Omental fat pad (tissue), 4 donors: ENCODE results near the gene P4HA2. TPM values are rescaled to one million over a fixed set of nuclear protein-coding genes. Genes with fewer than 3 reads are reported as not detected.
"Not testable (repeated sequence)": the region's sequence is repeated elsewhere in the genome, so short reads cannot be mapped to it uniquely, and the experiment has no call there.

ENCODE experiments used
- ATAC-seq: fragments of 150-250 bp; one replicate; pipeline ENCODE4 v1.9.1; 2016; ENCODE audit warnings: mild to moderate bottlenecking, moderate library complexity; ENCODE audit not compliant: low FRiP score
- DNase-seq: peaks from one replicate; pipeline ENCODE4 v3.0.0-alpha.2; 2019; ENCODE audit warnings: low spot score
- CTCF ChIP-seq, 3 donors: fragments of 450-650 bp; IDR thresholded peaks; one replicate each; pipeline ENCODE4 v1.5.1; 2016 to 2017; ENCODE audit warnings: antibody characterized with exemption in 3 of 3, mild to moderate bottlenecking in 3 of 3, moderate library complexity in 2 of 3
- total RNA-seq, 4 donors: library from RNA; depleted of rRNA; stranded (reverse); fragments of >200 nt; gene quantifications; one replicate each; pipeline ENCODE4 v1.1.0, GENCODE V29; 2016

Gene P4HA2
- total RNA-seq, 4 donors from 2014 or later, result 15.8 to 37.7 (median 25.6) TPM

- TF ChIP-seq CTCF (IDR thresholded peaks at IDR 0.05), result no peak
- ATAC-seq, result no peak
- DNase-seq, result no peak
Observed at GRCh38 chr5:132177691-132178149, 49.9 kb downstream of the P4HA2 start.

GRCh38 chr5:132176987-132177386, 50.7 kb downstream of the P4HA2 start:
- no peak for TF ChIP-seq CTCF (IDR thresholded peaks at IDR 0.05)
- no peak for ATAC-seq
- DNase-seq, result no peak

GRCh38 chr5:132176521-132176945, 51.1 kb downstream of the P4HA2 start:
- TF ChIP-seq CTCF (IDR thresholded peaks at IDR 0.05), result no peak
- no peak for ATAC-seq
- DNase-seq, result no peak

GRCh38 chr5:132162945-132163344, 64.7 kb downstream of the P4HA2 start:
- ATAC-seq (no peak), DNase-seq (no peak)
- no peak for TF ChIP-seq CTCF (IDR thresholded peaks at IDR 0.05)

- not testable (repeated sequence) for ATAC-seq, DNase-seq
Observed at GRCh38 chr5:132161574-132162326, 65.9 kb downstream of the P4HA2 start.

GRCh38 chr5:132156413-132156812, 71.2 kb downstream of the P4HA2 start:
- no peak for DNase-seq
- no peak for ATAC-seq
- TF ChIP-seq CTCF (IDR thresholded peaks at IDR 0.05), result no peak

- TF ChIP-seq CTCF (IDR thresholded peaks at IDR 0.05), result no peak
- no peak for DNase-seq
- no peak for ATAC-seq
Observed at GRCh38 chr5:132150565-132150964, 77.1 kb downstream of the P4HA2 start.
